HG03280 (cell line): ENCODE data around the gene BAHCC1.

ENCODE experiments used
- ATAC-seq: cut with Tn5 transposase; IDR thresholded peaks from one replicate; pipeline ENCODE4 v1.9.1; 2021; ENCODE audit warnings: mild to moderate bottlenecking, moderate library complexity; ENCODE audit not compliant: unreplicated experiment

BAHCC1 gene

GRCh38 chr17:81511804-81512561 is 116.7 kb downstream of the BAHCC1 start:
- ATAC-seq, result no peak

GRCh38 chr17:81512562-81513371 is 117.5 kb downstream of the BAHCC1 start, which contains the start of gene ACTG1:
ACTG1 (minus strand) TSS chr17:81512799; CDS start chr17:81512354, 445 bp downstream.
- peak; percentile 43 for ATAC-seq

GRCh38 chr17:81513372-81513752 is 118.1 kb downstream of the BAHCC1 start:
- ATAC-seq, result no peak

GRCh38 chr17:81513753-81514488 is 118.7 kb downstream of the BAHCC1 start:
- no peak for ATAC-seq

GRCh38 chr17:81514489-81514738 is 119.2 kb downstream of the BAHCC1 start:
- no peak for ATAC-seq

- ATAC-seq, result no peak
These were observed 119.7 kb downstream of the BAHCC1 start for GRCh38 chr17:81514739-81515529.

GRCh38 chr17:81515530-81516041 is 120.3 kb downstream of the BAHCC1 start:
- ATAC-seq, result no peak
